AG04449 (cell line): ENCODE data around the gene CILP.

Experiments used
- CTCF ChIA-PET: fragments of 350-600 bp; formaldehyde crosslinking; extraction: SDS; loops from one replicate; lab custom pipeline; 2021; ENCODE audit warnings: antibody characterized with exemption; lab: Yijun Ruan, JAX
- POLR2A ChIA-PET: fragments of 400-600, 350-600 bp; formaldehyde crosslinking; extraction: SDS; loops from one replicate; lab custom pipeline; 2020; ENCODE audit warnings: antibody characterized with exemption, inconsistent platforms; lab: Yijun Ruan, JAX
- DNase-seq: peaks from one replicate; pipeline ENCODE4 v3.0.0-alpha.2; 2010; ENCODE audit warnings: low read depth, low spot score
- H3K4me3 ChIP-seq: 2 replicates; pipeline ENCODE4 v1.5.1; 2011; ENCODE audit warnings: low read depth, mild to moderate bottlenecking, control low read depth, low read length
- TF ChIP-seq, protein P1 (sequence below): IDR thresholded peaks from one replicate; pipeline ENCODE4 v1.5.1; 2011; ENCODE audit warnings: mild to moderate bottlenecking, moderate library complexity, low read length, control low read depth, inconsistent platforms; ENCODE audit not compliant: insufficient read depth; ENCODE audit errors: missing control alignments

The CILP gene

GRCh38 chr15:65217526-65218482 lies 6.5 kb upstream of the CILP start:
- no peak for DNase-seq
- TF ChIP-seq, protein P1, sequence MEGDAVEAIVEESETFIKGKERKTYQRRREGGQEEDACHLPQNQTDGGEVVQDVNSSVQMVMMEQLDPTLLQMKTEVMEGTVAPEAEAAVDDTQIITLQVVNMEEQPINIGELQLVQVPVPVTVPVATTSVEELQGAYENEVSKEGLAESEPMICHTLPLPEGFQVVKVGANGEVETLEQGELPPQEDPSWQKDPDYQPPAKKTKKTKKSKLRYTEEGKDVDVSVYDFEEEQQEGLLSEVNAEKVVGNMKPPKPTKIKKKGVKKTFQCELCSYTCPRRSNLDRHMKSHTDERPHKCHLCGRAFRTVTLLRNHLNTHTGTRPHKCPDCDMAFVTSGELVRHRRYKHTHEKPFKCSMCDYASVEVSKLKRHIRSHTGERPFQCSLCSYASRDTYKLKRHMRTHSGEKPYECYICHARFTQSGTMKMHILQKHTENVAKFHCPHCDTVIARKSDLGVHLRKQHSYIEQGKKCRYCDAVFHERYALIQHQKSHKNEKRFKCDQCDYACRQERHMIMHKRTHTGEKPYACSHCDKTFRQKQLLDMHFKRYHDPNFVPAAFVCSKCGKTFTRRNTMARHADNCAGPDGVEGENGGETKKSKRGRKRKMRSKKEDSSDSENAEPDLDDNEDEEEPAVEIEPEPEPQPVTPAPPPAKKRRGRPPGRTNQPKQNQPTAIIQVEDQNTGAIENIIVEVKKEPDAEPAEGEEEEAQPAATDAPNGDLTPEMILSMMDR = no peak
- POLR2A ChIA-PET = no interaction called here
- CTCF ChIA-PET = interaction anchor here (1.1 to 1.4 kb wide), 2 partner anchors 29 to 54 kb away, joined by 3 to 6 read pairs; no protein-coding TSS in a partner anchor
- no peak overlapping the region for H3K4me3 ChIP-seq

DNA sequence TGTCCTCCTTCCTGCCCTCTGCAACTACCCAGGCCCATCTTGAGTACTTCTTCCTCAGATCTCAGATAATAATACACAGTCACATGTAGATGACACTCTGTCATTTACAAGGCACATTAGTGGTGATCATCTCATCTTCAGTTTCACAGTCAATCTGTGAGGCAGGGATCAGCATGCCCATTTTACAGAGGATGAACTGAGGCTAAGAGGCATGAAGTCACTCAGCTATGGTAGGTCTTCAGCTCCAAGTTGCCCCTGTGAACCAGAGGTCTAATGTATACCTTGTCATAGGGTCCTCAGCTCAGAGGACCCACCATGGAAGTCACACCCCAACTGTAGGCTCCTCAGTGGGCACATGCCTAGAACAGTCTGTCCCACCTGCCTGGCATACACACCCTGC lies 4.2 kb upstream of the CILP start:
- ChIA-PET CTCF (interaction anchor here (0.6 to 1.2 kb wide), 3 partner anchors 10 to 71 kb away, joined by 3 to 6 read pairs (median 3); partner anchors contain the start of gene PARP16), POLR2A (interaction anchor here (0.6 kb wide), 1 partner anchor 89 kb away, joined by 4 read pairs; the partner anchor contains the start of gene RNU5B-1)
- TF ChIP-seq, protein P1 = no peak
- DNase-seq = no peak
- no peak overlapping the region for H3K4me3 ChIP-seq

DNA sequence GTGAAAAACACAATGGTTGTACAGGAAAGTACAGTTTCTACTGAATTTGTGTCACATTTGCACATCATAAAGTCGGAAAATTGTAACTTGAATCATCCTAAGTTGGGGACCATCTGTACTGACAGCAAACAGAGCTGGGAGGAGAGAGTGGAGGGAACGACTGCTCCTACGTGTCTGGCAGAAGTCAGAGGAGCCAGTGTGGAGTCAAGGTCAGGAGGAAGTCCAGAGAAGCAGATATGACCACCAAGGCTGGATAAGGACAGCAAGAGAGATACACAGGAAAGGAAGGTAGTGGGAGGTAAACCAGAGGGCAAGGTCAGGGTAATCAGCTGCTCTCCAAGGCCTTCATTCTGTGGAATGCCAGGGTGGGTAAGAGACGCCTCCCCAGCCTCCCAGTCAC lies 2.7 kb upstream of the CILP start:
- POLR2A ChIA-PET = no interaction called here
- no peak overlapping the region for H3K4me3 ChIP-seq
- no peak for DNase-seq
- TF ChIP-seq, protein P1 = no peak
- CTCF ChIA-PET = no interaction called here

DNA sequence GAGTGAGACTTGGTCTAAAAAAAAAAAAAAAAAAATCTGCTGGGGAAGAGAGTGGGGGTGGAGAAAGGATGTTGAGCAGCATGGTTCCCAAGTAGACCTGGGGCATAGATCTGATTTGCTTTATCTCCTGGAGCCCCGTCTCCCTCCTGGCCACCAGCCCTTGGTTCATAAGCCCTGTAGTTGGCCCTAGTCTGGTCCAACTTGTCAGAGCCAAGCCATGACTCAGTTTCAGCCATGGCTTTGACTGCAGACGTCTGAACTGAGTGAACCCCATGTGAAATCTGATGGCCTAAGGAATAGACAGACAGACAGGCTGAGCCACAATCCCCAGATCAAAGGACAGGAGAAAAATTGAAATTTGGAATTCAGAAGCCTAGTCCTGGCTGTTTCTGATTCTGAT lies 2.0 kb upstream of the CILP start:
- DNase-seq = no peak
- CTCF ChIA-PET = interaction anchor here (1.3 kb wide), 1 partner anchor 15 kb away, joined by 4 read pairs; no protein-coding TSS in a partner anchor
- H3K4me3 ChIP-seq = no peak overlapping the region
- POLR2A ChIA-PET = no interaction called here
- TF ChIP-seq, protein P1 = no peak

DNA sequence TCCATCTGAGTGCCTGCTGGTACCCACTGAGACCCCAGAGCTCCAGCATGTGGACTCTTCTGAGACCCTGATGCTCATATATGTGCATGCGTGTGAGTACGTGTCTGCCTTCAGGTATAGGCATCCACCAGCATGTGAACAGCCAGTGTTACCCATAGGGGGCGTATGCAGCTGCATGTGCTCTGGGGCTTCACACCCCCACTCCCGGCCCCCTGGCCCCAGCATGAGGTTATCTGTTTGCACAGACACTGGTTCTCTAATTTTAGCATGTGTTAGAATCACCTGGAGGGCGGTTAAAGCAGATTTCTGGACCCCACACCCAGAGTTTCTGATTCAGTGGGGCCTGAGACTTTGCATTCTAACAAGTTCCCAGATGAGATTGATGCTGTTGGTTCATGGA lies 824 bp upstream of the CILP start:
- DNase-seq = no peak
- no peak overlapping the region for H3K4me3 ChIP-seq
- ChIA-PET POLR2A (interaction anchor here (1.1 kb wide), 1 partner anchor 93 kb away, joined by 8 read pairs; the partner anchor contains the start of gene RNU5B-1), CTCF (interaction anchor here (1.0 to 1.8 kb wide), 4 partner anchors 9 to 59 kb away, joined by 3 to 6 read pairs (median 5); no protein-coding TSS in a partner anchor)
- TF ChIP-seq, protein P1 = peak; percentile 24

DNA sequence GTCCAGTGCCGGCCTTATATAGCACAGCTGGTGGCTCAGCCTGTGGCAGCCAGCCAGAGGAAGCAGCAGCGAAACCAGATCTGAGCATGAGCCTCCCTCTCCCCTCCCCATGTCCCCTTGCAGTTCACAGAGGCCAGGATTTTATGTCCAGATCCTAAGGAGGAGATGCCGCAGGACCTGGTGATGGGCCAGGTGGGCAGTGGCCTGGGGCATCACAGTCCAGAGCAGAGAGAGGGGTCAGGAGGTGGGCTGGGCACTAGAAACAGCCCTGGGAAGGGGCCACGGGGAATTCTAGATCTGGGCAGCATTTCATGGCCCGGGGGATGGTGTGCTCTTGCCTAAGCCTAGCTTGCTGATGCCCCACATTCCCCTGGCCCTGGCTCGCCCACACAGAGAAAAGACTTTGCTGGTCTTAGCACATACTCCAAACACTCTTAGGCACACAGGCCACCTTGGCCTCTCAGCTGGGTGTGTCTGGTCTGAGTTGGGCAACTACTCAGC lies 259 bp upstream of the CILP start:
- CTCF ChIA-PET = interaction anchor here (1.0 to 1.8 kb wide), 3 partner anchors 10 to 60 kb away, joined by 3 to 6 read pairs (median 6); no protein-coding TSS in a partner anchor
- POLR2A ChIA-PET = interaction anchor here (1.1 kb wide), 1 partner anchor 94 kb away, joined by 8 read pairs; the partner anchor contains the start of gene RNU5B-1
- DNase-seq = no peak
- no peak overlapping the region for H3K4me3 ChIP-seq
- TF ChIP-seq, protein P1 = no peak
